K562 (cell line): ENCODE results near the gene LACC1. TPM values are rescaled to one million over a fixed set of nuclear protein-coding genes. Genes with fewer than 3 reads are reported as not detected.

Experiments
- ATAC-seq: fragments of 200-7000 bp; cut with Tn5 transposase; 3 replicates; pipeline ENCODE4 v1.9.1; 2020; ENCODE audit warnings: moderate library complexity
- BruUV-seq: library from RNA; stranded (reverse); fragments of 400-500 nt; replicated peaks from 2 replicates; lab custom pipeline; 2021; lab: Mats Ljungman, UMichigan
- CTCF ChIA-PET: fragments of 300-600 bp; formaldehyde crosslinking; extraction: SDS; loops from one replicate; lab custom pipeline; 2021; ENCODE audit warnings: low intra/inter-chr PET ratio; lab: Yijun Ruan, JAX
- POLR2A ChIA-PET: fragments of 300-600, 350-650 bp; sonication (Branson Sonifier 250); formaldehyde crosslinking; extraction: SDS; loops from one replicate; lab custom pipeline; 2021; ENCODE audit warnings: antibody characterized with exemption, inconsistent platforms; lab: Yijun Ruan, JAX
- DNase-seq, 4 experiments: peaks; one replicate each; pipeline versions ENCODE4 v3.0.0 to v3.0.0-alpha.2; 2011 to 2018; ENCODE audit warnings: low spot score in 3 of 4, mixed read lengths in 3 of 4; ENCODE audit errors: extremely low read depth in 1 of 4
- FAIRE-seq: peaks from 2 replicates; lab custom pipeline; 2011; peaks lifted over from hg19 to GRCh38; lab: Jason Lieb, UNC
- H2AFZ ChIP-seq: 2 replicates; pipeline ENCODE4 v1.6.0; 2011; ENCODE audit warnings: low read depth, low read length, control low read depth, inconsistent platforms
- H3K27ac ChIP-seq: fragments of 200-600 bp; 3 replicates; pipeline ENCODE4 v1.8.0; 2011; ENCODE audit warnings: low read depth, mild to moderate bottlenecking, control low read depth, inconsistent platforms, low read length, moderate library complexity, mixed read lengths; ENCODE audit errors: extremely low read depth
- H3K27me3 ChIP-seq, 2 experiments: fragments of 300-600 bp in 1 of 2; 2 replicates in 1 of 2; 3 replicates in 1 of 2; pipeline versions ENCODE4 v1.6.0 to v1.8.0; 2011; ENCODE audit warnings: inconsistent platforms in 2 of 2, low read length in 2 of 2, mild to moderate bottlenecking in 1 of 2, mixed read lengths in 1 of 2, moderate library complexity in 1 of 2; ENCODE audit not compliant: control insufficient read depth in 2 of 2, insufficient read depth in 2 of 2
- H3K36me3 ChIP-seq: fragments of 300-600 bp; 3 replicates; pipeline ENCODE4 v1.8.0; 2011; ENCODE audit warnings: mild to moderate bottlenecking, low read length, inconsistent platforms; ENCODE audit not compliant: control insufficient read depth, insufficient read depth
- H3K4me1 ChIP-seq, 2 experiments: fragments of 200-600 bp in 1 of 2; replicated peaks in 1 of 2; 2 replicates in 1 of 2; 3 replicates in 1 of 2; pipeline versions ENCODE4 v1.5.1 to v1.8.0; 2011; ENCODE audit warnings: inconsistent platforms in 2 of 2, low read length in 2 of 2, mild to moderate bottlenecking in 1 of 2, mixed read lengths in 1 of 2, moderate library complexity in 1 of 2; ENCODE audit not compliant: control insufficient read depth in 2 of 2, insufficient read depth in 2 of 2
- H3K4me2 ChIP-seq: 2 replicates; pipeline ENCODE4 v1.6.1; 2011; ENCODE audit warnings: low read length, control low read depth, inconsistent platforms, mixed read lengths; ENCODE audit not compliant: insufficient read depth
- H3K4me3 ChIP-seq: fragments of 200-600 bp; sonication (generic), shearing (Covaris generic); 2 replicates; pipeline ENCODE4 v1.5.1; 2016; ENCODE audit warnings: control low read depth, inconsistent platforms
- H3K79me2 ChIP-seq: fragments of 200-600 bp; 3 replicates; pipeline ENCODE4 v1.8.0; 2011; ENCODE audit warnings: low read length, inconsistent platforms; ENCODE audit not compliant: control insufficient read depth, insufficient read depth
- H3K9ac ChIP-seq, 2 experiments: 2 replicates each; pipeline versions ENCODE4 v1.6.0 to v1.6.1; 2011; ENCODE audit warnings: low read depth in 2 of 2, low read length in 2 of 2, control low read depth in 1 of 2, inconsistent platforms in 1 of 2, mild to moderate bottlenecking in 1 of 2, mixed read lengths in 1 of 2; ENCODE audit not compliant: insufficient read depth in 1 of 2
- H3K9me1 ChIP-seq: one replicate; pipeline ENCODE4 v1.6.0; 2011; ENCODE audit warnings: inconsistent platforms, mild to moderate bottlenecking, low read length, moderate library complexity; ENCODE audit not compliant: control insufficient read depth, insufficient read depth
- H3K9me3 ChIP-seq: replicated peaks from 2 replicates; pipeline ENCODE4 v1.5.1; 2011; ENCODE audit warnings: low read depth, low read length, inconsistent platforms; ENCODE audit not compliant: control insufficient read depth, insufficient read depth
- H4K20me1 ChIP-seq: replicated peaks from 2 replicates; pipeline ENCODE4 v1.6.1; 2011; ENCODE audit warnings: low read length, inconsistent platforms, mixed read lengths; ENCODE audit not compliant: control insufficient read depth, insufficient read depth
- BDP1 ChIP-seq: IDR thresholded peaks from 3 replicates; pipeline ENCODE4 v1.6.1; 2011; ENCODE audit not compliant: insufficient read length, insufficient read depth
- CEBPG ChIP-seq, 3 experiments: fragments of 200-800 bp in 1 of 3; sonication (Bioruptor generic) in 1 of 3; sonication (generic) in 1 of 3; formaldehyde crosslinking in 1 of 3; IDR thresholded peaks in 2 of 3; conservative IDR thresholded peaks in 1 of 3; 2 replicates each; pipeline versions ENCODE4 v1.6.1 to v1.8.0; 2016 to 2022; ENCODE audit warnings: missing compliant biosample characterization in 2 of 3, missing genetic modification characterization in 2 of 3, mild to moderate bottlenecking in 1 of 3, missing genetic modification reagents in 1 of 3
- CREB5 ChIP-seq: fragments of 250-450 bp; sonication (Bioruptor Pico); IDR thresholded peaks from 2 replicates; pipeline ENCODE4 v1.5.0; 2020; ENCODE audit warnings: mild to moderate bottlenecking
- DNMT1 ChIP-seq: fragments of 450-650 bp; IDR thresholded peaks from 2 replicates; pipeline ENCODE4 v1.6.1; 2016; ENCODE audit warnings: antibody characterized with exemption, mild to moderate bottlenecking
- EP400 ChIP-seq: fragments of 450-650 bp; IDR thresholded peaks from 2 replicates; pipeline ENCODE4 v1.6.1; 2017; ENCODE audit warnings: antibody characterized with exemption, mild to moderate bottlenecking, moderate library complexity
- ETS2 ChIP-seq: IDR thresholded peaks from 2 replicates; pipeline ENCODE4 v1.6.1; 2016; ENCODE audit warnings: borderline replicate concordance, missing genetic modification characterization, mild to moderate bottlenecking, moderate library complexity, missing compliant biosample characterization; ENCODE audit not compliant: poor library complexity, severe bottlenecking
- KHSRP ChIP-seq: fragments of 450-650 bp; IDR thresholded peaks from 2 replicates; pipeline ENCODE4 v1.6.1; 2017
- KLF1 ChIP-seq: fragments of 450-650 bp; IDR thresholded peaks from 2 replicates; pipeline ENCODE4 v1.6.1; 2016; ENCODE audit warnings: missing genetic modification characterization, missing compliant biosample characterization
- RBM22 ChIP-seq: fragments of 200-400 bp; formaldehyde crosslinking; IDR thresholded peaks from 2 replicates; pipeline ENCODE4 v1.6.1; 2018; ENCODE audit warnings: low read length, low read depth; ENCODE audit not compliant: poor library complexity, severe bottlenecking
- TEAD2 ChIP-seq: fragments of 450-650 bp; IDR thresholded peaks from 2 replicates; pipeline ENCODE4 v1.6.1; 2016; ENCODE audit warnings: missing genetic modification characterization, control low read depth, missing compliant biosample characterization
- ZNF274 ChIP-seq: IDR thresholded peaks from 2 replicates; pipeline ENCODE4 v1.6.1; 2011; ENCODE audit warnings: low read depth, mild to moderate bottlenecking, low read length, moderate library complexity, borderline replicate concordance
- ZNF41 ChIP-seq: fragments of 250-450 bp; sonication (Bioruptor Pico); conservative IDR thresholded peaks from 2 replicates; pipeline ENCODE4 v1.4.0; 2020; ENCODE audit warnings: mild to moderate bottlenecking
- ZNF431 ChIP-seq: sonication (generic); formaldehyde crosslinking; IDR thresholded peaks from 2 replicates; pipeline ENCODE4 v1.8.0; 2022; ENCODE audit warnings: mild to moderate bottlenecking, missing genetic modification reagents
- ZNF639 ChIP-seq, 2 experiments: fragments of 200-800 bp in 1 of 2; sonication (Bioruptor generic) in 1 of 2; sonication (generic) in 1 of 2; formaldehyde crosslinking in 1 of 2; IDR thresholded peaks in 1 of 2; conservative IDR thresholded peaks in 1 of 2; 2 replicates each; pipeline versions ENCODE4 v1.5.0 to v1.6.1; 2016 to 2020; ENCODE audit warnings: missing compliant biosample characterization in 1 of 2, missing genetic modification characterization in 1 of 2, missing genetic modification reagents in 1 of 2
- ZZZ3 ChIP-seq: fragments of 450-650 bp; IDR thresholded peaks from 2 replicates; pipeline ENCODE4 v1.6.1; 2016; ENCODE audit warnings: antibody characterized with exemption, mild to moderate bottlenecking, moderate library complexity
- WGBS: fragments of 100-300 bp; shearing (Covaris generic); methylation state at CpG from one replicate; pipeline ENCODE4 v1.1.6; 2016; ENCODE audit warnings: low coverage, mixed read lengths; ENCODE audit not compliant: insufficient coverage; ENCODE audit errors: missing lambda C conversion rate; 5-methylcytosine and 5-hydroxymethylcytosine counted together
- in situ Hi-C: fragments of 300-500 bp; cut with MboI; formaldehyde crosslinking; loops from 4 replicates; pipeline ENCODE4 v1.15.0; 2018; ENCODE audit warnings: inconsistent platforms, mixed read lengths
- intact Hi-C: fragments of 100-400 bp; cut with micrococcal nuclease; formaldehyde crosslinking; loops from 2 replicates; pipeline ENCODE4 v1.14.2; 2022
- polyA plus RNA-seq, 8 experiments: library from polyadenylated mRNA; depleted of rRNA in 4 of 8; stranded (reverse) in 5 of 8; unstranded in 3 of 8; fragments of >200 nt; fragmentation: Nextera tagmentation in 2 of 8; fragmentation: Illumina TruSeq in 1 of 8; extraction: Ambion mirVana in 2 of 8; extraction: Trizol in 1 of 8; gene quantifications; 2 replicates each; pipeline versions ENCODE4 v1.2.1 to v1.2.3, GENCODE V29; 2011 to 2014; ENCODE audit warnings: inconsistent platforms in 1 of 8, missing spikeins in 1 of 8
- total RNA-seq, 7 experiments: library from RNA; depleted of rRNA in 6 of 7; stranded (reverse); fragments of >200 nt in 6 of 7; fragmentation: Illumina TruSeq in 2 of 7; extraction: Trizol in 2 of 7; gene quantifications; 2 replicates each; pipeline versions ENCODE4 v1.2.1 to v1.2.3, GENCODE V29; 2011 to 2021; ENCODE audit warnings: low replicate concordance in 1 of 7

The LACC1 gene
- total and polyA plus RNA-seq, 9 of the 15 experiments (the other 6 are each of a cell fraction or from before 2014, with no cell fraction given), result 0.24 TPM; not detected in 8

- no peak for TF ChIP-seq RBM22
- TF ChIP-seq, all 486 proteins: peak for 0
Measured at GRCh38 chr13:43935878-43936277, 56.2 kb downstream of the LACC1 start (continued).

- H3K9ac ChIP-seq, result no peak overlapping the region
- ATAC-seq (no peak), FAIRE-seq (no peak), DNase-seq (no peak)
- ChIA-PET CTCF (no interaction called here), POLR2A (no interaction called here)
- TF ChIP-seq EP400 (no peak), ZNF274 (no peak), CEBPG (CRISPR knock-in tag; IDR thresholded peaks at IDR 0.05) (no peak), CEBPG (tag; conservative IDR thresholded peaks at IDR 0.05 in 1 of 2, IDR thresholded peaks at IDR 0.05 in 1 of 2) (no peak), CREB5 (CRISPR knock-in tag) (no peak), ETS2 (tag) (no peak), DNMT1 (no peak), KHSRP (no peak), ZZZ3 (no peak), ZNF639 (CRISPR knock-in tag; conservative IDR thresholded peaks at IDR 0.05 in 1 of 2, IDR thresholded peaks at IDR 0.05 in 1 of 2) (no peak), TEAD2 (tag) (no peak), ZNF41 (CRISPR knock-in tag) (no peak), BDP1 (no peak), ZNF431 (CRISPR knock-in tag) (no peak), KLF1 (tag) (no peak)
- no peak overlapping the region for H3K4me3 ChIP-seq
- no peaks in the 10 kb centered on the region for H3K4me1 ChIP-seq
- intact Hi-C loops (no loop called here), in situ Hi-C loops (no loop called here)
- no peak overlapping the region for H3K4me2 ChIP-seq
- H3K27me3 ChIP-seq, result no peaks in the 10 kb centered on the region
- no peaks in the 10 kb centered on the region for H3K9me1 ChIP-seq
- no TSS peak for BruUV-seq
- H3K36me3 ChIP-seq, result no peaks in the 10 kb centered on the region
- no peaks in the 10 kb centered on the region for H3K9me3 ChIP-seq
- WGBS, result 0% methylated on average over 3 of the region's 3 CpGs
- no peaks in the 10 kb centered on the region for H3K79me2 ChIP-seq
- H4K20me1 ChIP-seq, result no peaks in the 10 kb centered on the region
- no peak overlapping the region for H3K27ac ChIP-seq
- no peak overlapping the region for H2AFZ ChIP-seq
Measured at GRCh38 chr13:43936647-43937046, 56.9 kb downstream of the LACC1 start.
